Neural cell (in vitro differentiated cells): ENCODE measurements around the gene COL21A1. TPM values are rescaled to one million over a fixed set of nuclear protein-coding genes. Genes with fewer than 3 reads are reported as not detected.

ENCODE experiments used
- H2AFZ ChIP-seq: fragments of 200-600, 300-800 bp; sonication (generic), shearing (Covaris generic); 2 replicates; pipeline ENCODE4 v1.6.0; 2014; ENCODE audit warnings: low read depth, mild to moderate bottlenecking, antibody characterized with exemption, low read length, moderate library complexity
- H3F3A ChIP-seq: fragments of 200-600 bp; shearing (Covaris generic); 2 replicates; pipeline ENCODE4 v1.6.1; 2016; ENCODE audit warnings: mild to moderate bottlenecking, moderate library complexity, mixed read lengths, antibody characterized with exemption, low read length; ENCODE audit not compliant: insufficient read depth, poor library complexity, severe bottlenecking
- H3K27ac ChIP-seq: fragments of 200-600, 300-800 bp; sonication (generic), shearing (Covaris generic); 2 replicates; pipeline ENCODE4 v1.5.1; 2014; ENCODE audit warnings: mild to moderate bottlenecking, low read length, moderate library complexity
- H3K27me3 ChIP-seq: fragments of 300-800, 200-600 bp; sonication (generic), shearing (Covaris generic); 2 replicates; pipeline ENCODE4 v1.6.0; 2014; ENCODE audit warnings: mild to moderate bottlenecking, low read depth, low read length, moderate library complexity; ENCODE audit not compliant: insufficient read depth
- H3K36me3 ChIP-seq: fragments of 300-800, 200-600 bp; sonication (generic), shearing (Covaris generic); 2 replicates; pipeline ENCODE4 v1.5.1; 2014; ENCODE audit warnings: mild to moderate bottlenecking, antibody characterized with exemption, low read length, moderate library complexity; ENCODE audit not compliant: insufficient read depth
- H3K4me2 ChIP-seq: fragments of 300-800, 200-600 bp; sonication (generic), shearing (Covaris generic); 2 replicates; pipeline ENCODE4 v1.6.0; 2014; ENCODE audit warnings: mild to moderate bottlenecking, low read length
- H3K4me3 ChIP-seq: fragments of 300-800, 200-600 bp; sonication (generic), shearing (Covaris generic); 2 replicates; pipeline ENCODE4 v1.5.1; 2014; ENCODE audit warnings: mild to moderate bottlenecking, low read length, moderate library complexity
- H3K79me2 ChIP-seq: fragments of 200-600 bp; shearing (Covaris generic); replicated peaks from 2 replicates; pipeline ENCODE4 v1.6.0; 2014; ENCODE audit warnings: mild to moderate bottlenecking, low read length, moderate library complexity; ENCODE audit not compliant: insufficient read depth
- H3K9ac ChIP-seq: fragments of 300-800, 200-600 bp; sonication (generic), shearing (Covaris generic); 2 replicates; pipeline ENCODE4 v1.6.1; 2016; ENCODE audit warnings: mild to moderate bottlenecking, low read length, mixed read lengths
- H3K9me2 ChIP-seq: fragments of 200-600 bp; shearing (Covaris generic); 2 replicates; pipeline ENCODE4 v1.6.1; 2016; ENCODE audit warnings: mild to moderate bottlenecking, low read length, mixed read lengths; ENCODE audit not compliant: insufficient read depth
- H3K9me3 ChIP-seq: fragments of 200-600, 300-800 bp; sonication (generic), shearing (Covaris generic); 2 replicates; pipeline ENCODE4 v1.6.1; 2016; ENCODE audit warnings: mild to moderate bottlenecking, mixed run types, low read length, moderate library complexity, mixed read lengths
- H4K20me1 ChIP-seq: fragments of 200-600 bp; shearing (Covaris generic); 2 replicates; pipeline ENCODE4 v1.6.1; 2016; ENCODE audit warnings: mild to moderate bottlenecking, mixed run types; ENCODE audit not compliant: insufficient read depth
- CTCF ChIP-seq: fragments of 450-650 bp; IDR thresholded peaks from 2 replicates; pipeline ENCODE4 v1.5.1; 2014; ENCODE audit warnings: antibody characterized with exemption, mild to moderate bottlenecking, moderate library complexity; ENCODE audit not compliant: poor library complexity, severe bottlenecking
- EP300 ChIP-seq: fragments of 450-650 bp; conservative IDR thresholded peaks from 2 replicates; pipeline ENCODE4 v1.6.1; 2014; ENCODE audit warnings: antibody characterized with exemption, mild to moderate bottlenecking, moderate library complexity; ENCODE audit not compliant: poor library complexity, severe bottlenecking
- EZH2 ChIP-seq: fragments of 200-600, 300-800 bp; shearing (Covaris generic), sonication (generic); IDR thresholded peaks from 2 replicates; pipeline ENCODE4 v1.6.1; 2014; ENCODE audit warnings: antibody characterized with exemption, low read length, borderline replicate concordance, mild to moderate bottlenecking; ENCODE audit not compliant: insufficient read depth, poor library complexity, severe bottlenecking
- MXI1 ChIP-seq: fragments of 450-650 bp; conservative IDR thresholded peaks from 2 replicates; pipeline ENCODE4 v1.6.1; 2014; ENCODE audit warnings: antibody characterized with exemption, mild to moderate bottlenecking; ENCODE audit not compliant: poor library complexity, severe bottlenecking
- POLR2AphosphoS5 ChIP-seq: IDR thresholded peaks from 2 replicates; pipeline ENCODE4 v1.6.1; 2012
- RAD21 ChIP-seq: fragments of 450-650 bp; conservative IDR thresholded peaks from 2 replicates; pipeline ENCODE4 v1.6.1; 2014; ENCODE audit warnings: antibody characterized with exemption, mild to moderate bottlenecking, moderate library complexity
- REST ChIP-seq: IDR thresholded peaks from 2 replicates; pipeline ENCODE4 v1.6.1; 2012; ENCODE audit warnings: borderline replicate concordance
- SMC3 ChIP-seq: fragments of 450-650 bp; conservative IDR thresholded peaks from 2 replicates; pipeline ENCODE4 v1.6.1; 2014; ENCODE audit warnings: antibody characterized with exemption, mild to moderate bottlenecking, moderate library complexity; ENCODE audit not compliant: poor library complexity
- TAF1 ChIP-seq: IDR thresholded peaks from 2 replicates; pipeline ENCODE4 v1.6.1; 2012; ENCODE audit warnings: low read depth
- polyA plus RNA-seq: library from polyadenylated mRNA; depleted of rRNA; stranded (reverse); fragments of >200 nt; gene quantifications from 2 replicates; pipeline ENCODE4 v1.2.3, GENCODE V29; 2014

Gene COL21A1
- polyA plus RNA-seq, 1 donor from 2014 or later: 0.25 TPM

- Histone ChIP-seq H3K9me3 (no peaks in the 10 kb centered on the region), H3K79me2 (no peaks in the 10 kb centered on the region), H3K4me2 (no peak overlapping the region), H3K9me2 (no peaks in the 10 kb centered on the region), H3K9ac (no peak overlapping the region), H3K27ac (no peak overlapping the region), H3K27me3 (no peaks in the 10 kb centered on the region), H3K4me3 (no peak overlapping the region), H4K20me1 (no peaks in the 10 kb centered on the region), H3F3A (no peaks in the 10 kb centered on the region), H3K36me3 (no peaks in the 10 kb centered on the region), H2AFZ (no peak overlapping the region)
- TF ChIP-seq TAF1 (no peak), RAD21 (no peak), EZH2 (no peak), SMC3 (no peak), EP300 (no peak), MXI1 (no peak), POLR2AphosphoS5 (no peak), REST (no peak), CTCF (no peak)
These were observed 102.6 kb downstream of the COL21A1 start for GRCh38 chr6:56144538-56145324.

GRCh38 chr6:56143796-56144195 is 103.6 kb downstream of the COL21A1 start:
- no peaks in the 10 kb centered on the region for H3K9me3 ChIP-seq
- no peaks in the 10 kb centered on the region for H3K9me2 ChIP-seq
- no peak overlapping the region for H3K27ac ChIP-seq
- H3F3A ChIP-seq: no peaks in the 10 kb centered on the region
- no peaks in the 10 kb centered on the region for H4K20me1 ChIP-seq
- H2AFZ ChIP-seq: no peak overlapping the region
- no peaks in the 10 kb centered on the region for H3K36me3 ChIP-seq
- TF ChIP-seq POLR2AphosphoS5: no peak
- no peak for TF ChIP-seq MXI1
- no peak for TF ChIP-seq RAD21
- TF ChIP-seq SMC3: no peak
- no peak for TF ChIP-seq EZH2
- no peak for TF ChIP-seq CTCF
- no peak for TF ChIP-seq TAF1
- no peak for TF ChIP-seq REST
- no peak for TF ChIP-seq EP300
- no peak overlapping the region for H3K4me2 ChIP-seq
- H3K27me3 ChIP-seq: no peaks in the 10 kb centered on the region
- no peaks in the 10 kb centered on the region for H3K79me2 ChIP-seq
- no peak overlapping the region for H3K4me3 ChIP-seq
- no peak overlapping the region for H3K9ac ChIP-seq
